A673 (cell line): ENCODE data around the gene TTBK2. TPM values are rescaled to one million over a fixed set of nuclear protein-coding genes. Genes with fewer than 3 reads are reported as not detected.
A peak's percentile ranks its signal among the peaks of the same experiment; 100 is the strongest.

Source experiments
- BruUV-seq: library from RNA; stranded (reverse); fragments of 400-500 nt; replicated peaks from 2 replicates; lab custom pipeline; 2021; lab: Mats Ljungman, UMichigan
- CTCF ChIA-PET: fragments of 300-600 bp; sonication (Branson Sonifier 250); formaldehyde crosslinking; loops from one replicate; lab custom pipeline; 2022; ENCODE audit warnings: antibody characterized with exemption; lab: Charles Lee
- POLR2A ChIA-PET: fragments of 300-600 bp; sonication (Branson Sonifier 250); formaldehyde crosslinking; loops from one replicate; lab custom pipeline; 2022; ENCODE audit warnings: antibody characterized with exemption; ENCODE audit not compliant: low non-redundant PET; lab: Charles Lee
- DNase-seq: peaks from one replicate; pipeline ENCODE4 v3.0.0-alpha.2; 2015; ENCODE audit warnings: low spot score
- H3K27ac ChIP-seq: fragments of 200-600 bp; sonication (generic); 2 replicates; pipeline ENCODE4 v1.5.1; 2016; ENCODE audit warnings: mixed run types, low read depth, mild to moderate bottlenecking, mixed read lengths, antibody characterized with exemption, low read length; ENCODE audit not compliant: poor library complexity, severe bottlenecking
- H3K27me3 ChIP-seq: fragments of 200-600 bp; sonication (generic); replicated peaks from 2 replicates; pipeline ENCODE4 v1.6.1; 2017; ENCODE audit warnings: mixed run types, low read depth, mild to moderate bottlenecking, mixed read lengths, antibody characterized with exemption, low read length; ENCODE audit not compliant: insufficient read depth, poor library complexity
- H3K36me3 ChIP-seq: fragments of 200-600 bp; sonication (generic); 2 replicates; pipeline ENCODE4 v1.6.1; 2016; ENCODE audit warnings: mixed run types, mild to moderate bottlenecking, mixed read lengths, antibody characterized with exemption, low read length; ENCODE audit not compliant: insufficient read depth, poor library complexity, severe bottlenecking
- H3K4me1 ChIP-seq: fragments of 200-600 bp; sonication (generic); 2 replicates; pipeline ENCODE4 v1.6.1; 2017; ENCODE audit warnings: mixed run types, mild to moderate bottlenecking, mixed read lengths, antibody characterized with exemption, low read length; ENCODE audit not compliant: insufficient read depth, poor library complexity, severe bottlenecking
- H3K4me3 ChIP-seq: fragments of 200-600 bp; sonication (generic); 2 replicates; pipeline ENCODE4 v1.5.1; 2016; ENCODE audit warnings: low read depth, mixed run types, mild to moderate bottlenecking, mixed read lengths, low read length; ENCODE audit not compliant: poor library complexity, severe bottlenecking
- H3K9me3 ChIP-seq: fragments of 200-600 bp; sonication (generic); 2 replicates; pipeline ENCODE4 v1.6.1; 2016; ENCODE audit warnings: mixed run types, low read depth, mild to moderate bottlenecking, mixed read lengths, antibody characterized with exemption, low read length; ENCODE audit not compliant: poor library complexity, severe bottlenecking
- CTCF ChIP-seq: fragments of 300-800, 200-600 bp; sonication (generic); conservative IDR thresholded peaks from 2 replicates; pipeline ENCODE4 v1.5.1; 2017; ENCODE audit warnings: low read depth, mild to moderate bottlenecking, antibody characterized with exemption, low read length, moderate library complexity, mixed read lengths
- EZH2 ChIP-seq: fragments of 200-600 bp; sonication (generic); IDR thresholded peaks from 2 replicates; pipeline ENCODE4 v1.6.1; 2017; ENCODE audit warnings: borderline replicate concordance, low read depth, mild to moderate bottlenecking, mixed read lengths, antibody characterized with exemption, low read length; ENCODE audit not compliant: poor library complexity, severe bottlenecking
- intact Hi-C: fragments of 100-400 bp; cut with micrococcal nuclease; formaldehyde crosslinking; loops from one replicate; pipeline ENCODE4 v1.10.0; 2022; ENCODE audit not compliant: unreplicated experiment
- total RNA-seq: library from RNA; stranded (reverse); gene quantifications from 2 replicates; pipeline ENCODE4 v1.2.3, GENCODE V29; 2021

Gene TTBK2
- total RNA-seq, 1 experiment from 2014 or later: 15.8 TPM

GRCh38 chr15:42725331-42725903 is 195.2 kb downstream of the TTBK2 start:
- CTCF ChIA-PET: no interaction called here
- POLR2A ChIA-PET: no interaction called here
- Histone ChIP-seq H3K27me3 (no peaks in the 10 kb centered on the region), H3K4me1 (no peaks in the 10 kb centered on the region), H3K27ac (no peak overlapping the region), H3K9me3 (no peaks in the 10 kb centered on the region), H3K36me3 (peaks cover 72% of the 10 kb centered on the region), H3K4me3 (no peak overlapping the region)
- no TSS peak for BruUV-seq
- intact Hi-C loops: no loop called here
- TF ChIP-seq EZH2: no peak
- TF ChIP-seq CTCF: no peak
- no peak for DNase-seq

GRCh38 chr15:42724276-42724675 is 196.3 kb downstream of the TTBK2 start:
- CTCF ChIA-PET: no interaction called here
- DNase-seq: no peak
- Histone ChIP-seq H3K36me3 (peaks cover 63% of the 10 kb centered on the region), H3K27me3 (no peaks in the 10 kb centered on the region), H3K9me3 (no peaks in the 10 kb centered on the region), H3K27ac (no peak overlapping the region), H3K4me3 (no peak overlapping the region), H3K4me1 (no peaks in the 10 kb centered on the region)
- POLR2A ChIA-PET: no interaction called here
- BruUV-seq: no TSS peak
- intact Hi-C loops: no loop called here
- no peak for TF ChIP-seq CTCF
- no peak for TF ChIP-seq EZH2

DNA sequence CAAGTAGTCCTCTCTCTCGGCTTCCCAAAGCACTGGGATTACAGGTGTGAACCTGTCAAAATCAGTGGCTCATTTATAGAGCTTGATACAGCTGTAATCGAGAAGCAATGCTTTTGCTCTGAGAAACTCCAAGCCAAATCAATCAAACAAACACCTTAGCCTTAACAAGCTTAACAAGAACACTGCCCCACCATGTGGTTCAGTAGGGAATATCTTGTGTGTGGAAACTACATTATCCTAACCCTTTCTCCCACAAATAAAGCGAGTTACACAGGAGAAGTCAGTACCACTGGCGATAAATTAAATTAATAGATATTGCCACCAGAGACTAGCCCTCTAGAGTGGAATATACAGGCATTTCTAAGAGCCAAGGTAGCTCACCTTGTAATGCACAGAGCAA is 197.5 kb downstream of the TTBK2 start:
- ChIA-PET CTCF (interaction anchor here (0.6 to 1.1 kb wide), 2 partner anchors 203 to 530 kb away, joined by 4 read pairs; no protein-coding TSS in a partner anchor), POLR2A (no interaction called here)
- no peaks in the 10 kb centered on the region for H3K4me1 ChIP-seq
- H3K27ac ChIP-seq: no peak overlapping the region
- peaks cover 55% of the 10 kb centered on the region for H3K36me3 ChIP-seq
- H3K9me3 ChIP-seq: no peaks in the 10 kb centered on the region
- H3K27me3 ChIP-seq: no peaks in the 10 kb centered on the region
- peak; percentile 16 for DNase-seq
- no peak overlapping the region for H3K4me3 ChIP-seq
- no TSS peak for BruUV-seq
- intact Hi-C loops: no loop called here
- no peak for TF ChIP-seq EZH2
- TF ChIP-seq CTCF: peak; percentile 33; the same call in 1 of the 2 replicates
